22Rv1 (cell line): ENCODE results near the gene LRRC70.

ENCODE experiments used
- CTCF ChIP-seq: fragments of 450-650 bp; IDR thresholded peaks from 2 replicates; pipeline ENCODE4 v1.5.1; 2017; ENCODE audit warnings: mild to moderate bottlenecking
- ZFX ChIP-seq: fragments of 450-650 bp; IDR thresholded peaks from 2 replicates; pipeline ENCODE4 v1.6.1; 2017; ENCODE audit warnings: antibody characterized with exemption, borderline replicate concordance

GRCh38 chr5:62536783-62537182 lies 41.8 kb upstream of the LRRC70 start:
- no peak for TF ChIP-seq CTCF
- no peak for TF ChIP-seq ZFX
